Upper lobe of right lung (tissue), 1 donor: ENCODE measurements around the gene CDK1. TPM values are rescaled to one million over a fixed set of nuclear protein-coding genes. Genes with fewer than 3 reads are reported as not detected.

Source experiments
- ATAC-seq: fragments of 200-7000 bp; cut with Tn5 transposase; one replicate; pipeline ENCODE4 v1.9.1; 2020; ENCODE audit warnings: mild to moderate bottlenecking, moderate library complexity
- DNase-seq: peaks from one replicate; pipeline ENCODE4 v3.0.0-alpha.2; 2020
- H3K27ac ChIP-seq: fragments of 200-600 bp; one replicate; pipeline ENCODE4 v1.8.0; 2022
- H3K27me3 ChIP-seq: fragments of 200-600 bp; one replicate; pipeline ENCODE4 v1.8.0; 2022; ENCODE audit warnings: mild to moderate bottlenecking
- H3K36me3 ChIP-seq: fragments of 200-600 bp; one replicate; pipeline ENCODE4 v1.8.0; 2022
- H3K4me1 ChIP-seq: fragments of 200-600 bp; one replicate; pipeline ENCODE4 v1.8.0; 2022
- H3K4me3 ChIP-seq: fragments of 200-600 bp; one replicate; pipeline ENCODE4 v1.8.0; 2022; ENCODE audit warnings: mild to moderate bottlenecking
- H3K9me3 ChIP-seq: fragments of 200-600 bp; one replicate; pipeline ENCODE4 v1.8.0; 2022
- CTCF ChIP-seq: fragments of 200-600 bp; IDR thresholded peaks from one replicate; pipeline ENCODE4 v1.8.0; 2022; ENCODE audit warnings: antibody characterized with exemption
- intact Hi-C: fragments of 100-400 bp; cut with DNase I; formaldehyde crosslinking; loops from one replicate; pipeline ENCODE4 v1.11.0; 2022
- long read RNA-seq: library from polyadenylated mRNA; unstranded; transcript quantifications from one replicate; pipeline ENCODE4 v2.0.0, GENCODE V29; 2021
- total RNA-seq: library from RNA; stranded (reverse); fragmentation: NEBNext Ultra II Directional; extraction: Animal tissue kit (Norgen Biotek cat#: 25700); gene quantifications from one replicate; pipeline ENCODE4 v1.2.1, GENCODE V29; 2021
- donor health status: DM: no; HTN: yes; CAD: no; lungs with severe emphysema.

The CDK1 gene
- total RNA-seq = 3.4 TPM
- long read RNA-seq, partial matches to known transcripts = 0 of 2 reads
- long read RNA-seq, other reads (novel, unspliced or antisense) = 1 of 2 reads

DNA sequence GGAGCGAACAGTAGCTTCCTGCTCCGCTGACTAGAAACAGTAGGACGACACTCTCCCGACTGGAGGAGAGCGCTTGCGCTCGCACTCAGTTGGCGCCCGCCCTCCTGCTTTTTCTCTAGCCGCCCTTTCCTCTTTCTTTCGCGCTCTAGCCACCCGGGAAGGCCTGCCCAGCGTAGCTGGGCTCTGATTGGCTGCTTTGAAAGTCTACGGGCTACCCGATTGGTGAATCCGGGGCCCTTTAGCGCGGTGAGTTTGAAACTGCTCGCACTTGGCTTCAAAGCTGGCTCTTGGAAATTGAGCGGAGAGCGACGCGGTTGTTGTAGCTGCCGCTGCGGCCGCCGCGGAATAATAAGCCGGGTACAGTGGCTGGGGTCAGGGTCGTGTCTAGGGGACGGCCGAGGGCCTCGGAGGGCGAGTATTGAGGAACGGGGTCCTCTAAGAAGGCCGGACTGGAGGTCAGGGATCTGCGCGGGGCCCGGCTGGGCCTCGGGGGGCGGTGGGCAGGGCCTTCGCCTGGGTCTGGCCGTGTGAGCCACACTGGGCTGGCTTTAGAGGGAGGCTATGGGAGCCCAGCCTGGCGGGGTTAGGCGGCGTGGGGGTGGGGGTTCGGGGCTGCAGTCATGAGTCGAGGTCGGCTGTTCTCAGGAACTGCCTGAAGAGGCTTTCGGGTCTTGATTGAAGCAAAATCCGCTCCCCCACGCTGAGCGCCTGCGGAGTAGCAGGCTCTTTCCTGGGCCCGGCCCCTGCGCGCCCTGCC lies at the start of gene CDK1:
TSS of gene CDK1 (plus strand) at position 265 of the 757 bp plus-strand sequence. CDS start 1,688 bp downstream, outside the sequence.
- no peak for TF ChIP-seq CTCF
- Histone ChIP-seq H3K9me3 (no peaks in the 10 kb centered on the region), H3K27me3 (no peaks in the 10 kb centered on the region), H3K36me3 (no peaks in the 10 kb centered on the region), H3K4me3 (peak within 1 kb of the TSS; percentile 62), H3K4me1 (peaks cover 12% of the 10 kb centered on the region), H3K27ac (peak within 1 kb of the TSS; percentile 52)
- intact Hi-C loops = no loop called here
- DNase-seq (peak; percentile 97), ATAC-seq (peak; percentile 100)

DNA sequence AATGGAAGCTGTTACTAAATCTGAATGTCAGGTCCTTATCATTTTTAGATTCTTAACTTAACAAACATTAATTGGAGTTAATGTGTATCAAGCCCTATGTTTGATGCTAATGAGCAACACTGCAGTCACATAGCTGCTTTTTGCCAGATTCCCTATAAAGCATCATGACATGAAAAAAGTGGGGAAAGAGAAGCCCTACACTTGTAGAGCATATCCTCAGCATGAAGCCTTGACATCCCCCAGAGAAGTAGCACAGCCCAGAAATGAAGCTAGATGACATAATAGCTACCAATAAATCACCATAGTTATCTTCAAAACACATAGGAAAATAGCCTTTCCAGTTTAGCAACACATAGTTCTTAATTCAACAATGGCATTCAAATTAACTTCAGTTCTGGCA lies 49.2 kb upstream of the CDK1 start:
- Histone ChIP-seq H3K27me3 (peaks cover 8% of the 10 kb centered on the region), H3K36me3 (no peaks in the 10 kb centered on the region), H3K27ac (no peak overlapping the region), H3K4me3 (no peak overlapping the region), H3K9me3 (no peaks in the 10 kb centered on the region), H3K4me1 (peaks cover 3% of the 10 kb centered on the region)
- ATAC-seq = no peak
- TF ChIP-seq CTCF = no peak
- intact Hi-C loops = no loop called here
- DNase-seq = no peak

DNA sequence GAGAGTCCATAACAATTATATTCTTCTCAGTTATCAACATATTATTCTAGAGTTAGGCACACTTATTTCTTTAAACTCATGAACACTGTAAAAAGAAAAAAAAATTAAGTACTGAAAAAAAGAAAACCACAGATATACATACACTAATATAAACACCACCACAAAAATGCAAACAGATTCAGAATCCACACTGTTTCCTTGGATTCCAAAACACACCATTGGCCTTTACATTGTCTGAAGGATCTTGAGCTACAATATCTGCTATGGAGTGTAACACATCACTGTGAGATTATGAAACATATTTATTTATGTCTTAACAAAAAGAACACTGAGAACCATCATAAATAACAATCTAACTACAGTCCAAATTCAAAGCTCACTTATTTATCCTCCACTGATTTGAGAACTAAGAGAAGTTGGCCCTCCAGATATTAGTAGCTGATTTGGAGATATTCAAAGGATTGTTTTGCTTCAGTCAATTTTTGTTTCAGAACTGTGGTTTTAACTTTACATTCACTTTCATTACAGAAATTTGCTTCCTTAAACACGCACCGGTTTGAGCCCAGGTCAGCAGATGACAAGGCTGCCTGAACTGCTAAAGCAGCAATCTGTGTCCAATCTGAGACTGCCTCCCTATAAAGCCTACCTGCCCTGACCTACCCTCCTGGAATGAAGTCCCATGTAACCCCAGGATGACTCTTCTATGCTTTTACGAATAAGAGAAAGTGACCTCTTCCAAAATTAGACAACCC lies 47.0 kb upstream of the CDK1 start:
- peak overlapping the region; percentile 83 for H3K27ac ChIP-seq
- no peak for DNase-seq
- no peaks in the 10 kb centered on the region for H3K36me3 ChIP-seq
- H3K27me3 ChIP-seq = peaks cover 21% of the 10 kb centered on the region
- H3K9me3 ChIP-seq = no peaks in the 10 kb centered on the region
- H3K4me1 ChIP-seq = peaks cover 3% of the 10 kb centered on the region
- peak; percentile 42 for ATAC-seq
- TF ChIP-seq CTCF = no peak
- intact Hi-C loops = no loop called here
- H3K4me3 ChIP-seq = peak overlapping the region; percentile 67

- no peak for TF ChIP-seq CTCF
- no peaks in the 10 kb centered on the region for H3K9me3 ChIP-seq
- peak overlapping the region; percentile 83 for H3K27ac ChIP-seq
- peaks cover 21% of the 10 kb centered on the region for H3K27me3 ChIP-seq
- H3K36me3 ChIP-seq = no peaks in the 10 kb centered on the region
- peaks cover 3% of the 10 kb centered on the region for H3K4me1 ChIP-seq
- intact Hi-C loops = no loop called here
- DNase-seq (no peak), ATAC-seq (peak; percentile 1)
- H3K4me3 ChIP-seq = peak overlapping the region; percentile 67
These were observed 46.0 kb upstream of the CDK1 start for GRCh38 chr10:60732198-60732806.

DNA sequence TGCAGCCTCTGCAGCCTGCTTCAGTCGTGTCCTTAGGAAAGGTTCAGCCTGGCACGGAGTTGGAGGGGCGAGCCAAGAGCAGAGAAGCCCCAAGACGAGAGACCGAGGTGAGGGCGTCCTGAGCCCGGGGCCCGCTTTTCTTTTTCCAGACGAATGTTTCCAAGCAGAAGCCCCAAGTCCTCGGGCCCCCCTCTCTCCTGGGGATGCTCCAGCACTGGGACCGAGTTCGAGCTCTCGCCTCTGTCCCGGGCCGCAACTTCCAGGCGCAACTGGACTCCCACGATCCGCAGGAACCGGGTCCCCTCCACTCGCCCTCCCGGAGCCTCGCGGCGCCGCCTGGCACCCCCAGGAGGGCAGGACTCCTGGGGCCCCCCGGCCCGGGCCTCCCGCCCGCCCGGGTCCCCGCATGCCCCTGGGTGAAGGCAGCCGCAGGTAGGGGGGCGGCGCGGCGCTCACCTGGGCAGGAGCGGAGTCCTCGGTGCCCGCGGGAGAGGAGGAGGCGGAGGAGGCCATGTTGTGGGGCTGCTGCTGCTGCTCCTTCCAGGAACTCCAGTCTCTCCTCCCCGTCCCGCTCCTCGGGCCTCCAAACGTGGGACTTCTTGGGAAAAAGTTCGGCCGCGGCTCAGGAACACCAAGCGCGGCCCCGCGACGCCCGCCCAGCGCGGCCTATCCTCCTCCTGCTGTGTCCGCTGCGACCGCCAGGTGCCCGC lies 45.3 kb upstream of the CDK1 start:
- H3K27me3 ChIP-seq = peaks cover 21% of the 10 kb centered on the region
- ATAC-seq (peak; percentile 64), DNase-seq (no peak)
- no peaks in the 10 kb centered on the region for H3K36me3 ChIP-seq
- peak; percentile 49 for TF ChIP-seq CTCF
- peak overlapping the region; percentile 67 for H3K4me3 ChIP-seq
- intact Hi-C loops = no loop called here
- peak overlapping the region; percentile 83 for H3K27ac ChIP-seq
- peaks cover 3% of the 10 kb centered on the region for H3K4me1 ChIP-seq
- no peaks in the 10 kb centered on the region for H3K9me3 ChIP-seq
